Measurements from ENCODE around the gene TGFBI. TPM values are rescaled to one million over a fixed set of nuclear protein-coding genes. Genes with fewer than 3 reads are reported as not detected.
"Not testable (repeated sequence)": the region's sequence is repeated elsewhere in the genome, so short reads cannot be mapped to it uniquely, and the experiment has no call there.

TGFBI gene
- total RNA-seq, 1 experiment from 2014 or later: 142 TPM

DNA sequence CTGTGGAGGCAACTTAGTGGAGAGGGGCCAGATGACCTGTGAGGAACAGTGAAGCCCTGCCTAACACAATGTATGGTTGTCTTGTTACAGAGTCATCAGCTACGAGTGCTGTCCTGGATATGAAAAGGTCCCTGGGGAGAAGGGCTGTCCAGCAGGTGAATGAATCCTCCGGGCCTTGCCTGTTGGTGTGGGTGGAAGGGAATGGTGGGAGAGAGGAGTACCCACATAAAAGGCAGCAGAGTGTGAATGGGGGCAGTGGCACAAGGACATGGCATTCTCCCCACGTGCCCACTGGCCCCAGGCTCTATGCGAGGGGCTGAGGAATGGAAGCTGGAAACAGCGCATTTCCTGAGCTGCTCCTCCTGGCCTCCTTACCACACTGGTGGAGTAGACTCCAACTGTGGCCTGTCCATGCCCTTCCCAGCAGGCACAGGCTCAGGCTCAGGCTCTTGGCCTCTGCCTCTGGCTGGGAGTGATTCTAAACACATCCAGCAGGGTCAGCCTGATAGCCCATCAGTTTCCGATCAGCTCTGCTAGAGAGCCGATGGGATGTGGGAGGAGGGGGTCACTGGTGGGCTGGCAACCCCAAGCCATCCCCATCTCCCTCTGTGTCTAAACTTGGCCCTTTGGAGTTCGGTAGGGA lies 15.3 kb downstream of the TGFBI start:
- Mint-ChIP-seq H3K4me1 (ENCODE audit: low read depth, unreplicated experiment) (no peaks in the 10 kb centered on the region), H3K36me3 (ENCODE audit: insufficient read depth, unreplicated experiment) (peaks cover 5% of the 10 kb centered on the region), H3K4me3 (ENCODE audit: unreplicated experiment) (no peak overlapping the region), H3K27me3 (ENCODE audit: insufficient read depth, unreplicated experiment) (no peaks in the 10 kb centered on the region), H3K27ac (ENCODE audit: unreplicated experiment) (no peak overlapping the region), H3K9me3 (ENCODE audit: unreplicated experiment) (no peaks in the 10 kb centered on the region)
- Histone ChIP-seq H3K4me3 (ENCODE audit: low read depth, low read length) (no peak overlapping the region), H3K9me3 (no peaks in the 10 kb centered on the region), H3K36me3 (ENCODE audit: control insufficient read depth, insufficient read depth, low read length) (no peaks in the 10 kb centered on the region), H3K27me3 (replicated peaks; ENCODE audit: control insufficient read depth, insufficient read depth, low read length) (no peaks in the 10 kb centered on the region), H3K4me1 (no peaks in the 10 kb centered on the region)
- intact Hi-C loops (cut with micrococcal nuclease; ENCODE audit: unreplicated experiment): no loop called here
- CTCF ChIA-PET: interaction anchor here (0.6 kb wide), 1 partner anchor 170 kb away, joined by 3 read pairs; no protein-coding TSS in a partner anchor
- POLR2A ChIA-PET: no interaction called here
- BruUV-seq (replicated peaks): no TSS peak
- TF ChIP-seq, protein P1, sequence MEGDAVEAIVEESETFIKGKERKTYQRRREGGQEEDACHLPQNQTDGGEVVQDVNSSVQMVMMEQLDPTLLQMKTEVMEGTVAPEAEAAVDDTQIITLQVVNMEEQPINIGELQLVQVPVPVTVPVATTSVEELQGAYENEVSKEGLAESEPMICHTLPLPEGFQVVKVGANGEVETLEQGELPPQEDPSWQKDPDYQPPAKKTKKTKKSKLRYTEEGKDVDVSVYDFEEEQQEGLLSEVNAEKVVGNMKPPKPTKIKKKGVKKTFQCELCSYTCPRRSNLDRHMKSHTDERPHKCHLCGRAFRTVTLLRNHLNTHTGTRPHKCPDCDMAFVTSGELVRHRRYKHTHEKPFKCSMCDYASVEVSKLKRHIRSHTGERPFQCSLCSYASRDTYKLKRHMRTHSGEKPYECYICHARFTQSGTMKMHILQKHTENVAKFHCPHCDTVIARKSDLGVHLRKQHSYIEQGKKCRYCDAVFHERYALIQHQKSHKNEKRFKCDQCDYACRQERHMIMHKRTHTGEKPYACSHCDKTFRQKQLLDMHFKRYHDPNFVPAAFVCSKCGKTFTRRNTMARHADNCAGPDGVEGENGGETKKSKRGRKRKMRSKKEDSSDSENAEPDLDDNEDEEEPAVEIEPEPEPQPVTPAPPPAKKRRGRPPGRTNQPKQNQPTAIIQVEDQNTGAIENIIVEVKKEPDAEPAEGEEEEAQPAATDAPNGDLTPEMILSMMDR (IDR thresholded peaks at IDR 0.05; ENCODE audit: insufficient read depth in 1 of 2, low read depth in 1 of 2, low read length in 1 of 2, severe bottlenecking in 1 of 2, unreplicated experiment in 1 of 2): no peak
- DNase-seq: no peak

DNA sequence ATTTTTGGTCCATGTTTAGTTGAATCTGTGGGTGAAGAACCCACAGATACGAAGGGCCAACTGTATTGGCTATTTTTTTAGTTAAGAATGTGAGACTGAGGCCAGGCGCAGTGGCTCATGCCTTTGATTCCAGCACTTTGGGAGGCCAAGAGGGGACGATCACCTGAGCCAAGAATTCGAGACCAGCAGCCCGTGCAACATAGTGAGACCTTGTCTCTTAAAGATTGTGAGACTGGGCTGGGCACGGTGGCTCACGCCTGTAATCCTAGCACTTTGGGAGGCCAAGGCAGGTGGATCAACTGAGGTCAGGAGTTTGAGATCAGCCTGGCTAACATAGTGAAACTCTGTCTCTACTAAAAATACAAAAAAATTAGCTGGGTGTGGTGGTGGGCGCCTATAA lies 16.2 kb downstream of the TGFBI start:
- intact Hi-C loops (cut with micrococcal nuclease; ENCODE audit: unreplicated experiment); H3K36me3 ChIP-seq (ENCODE audit: control insufficient read depth, insufficient read depth, low read length); POLR2A ChIA-PET; H3K27me3 Mint-ChIP-seq (ENCODE audit: insufficient read depth, unreplicated experiment); H3K4me1 ChIP-seq; BruUV-seq (replicated peaks); H3K27ac Mint-ChIP-seq (ENCODE audit: unreplicated experiment); DNase-seq; H3K9me3 ChIP-seq; CTCF ChIA-PET; H3K4me3 ChIP-seq (ENCODE audit: low read depth, low read length); H3K4me1 Mint-ChIP-seq (ENCODE audit: low read depth, unreplicated experiment); H3K9me3 Mint-ChIP-seq (ENCODE audit: unreplicated experiment); H3K27me3 ChIP-seq (replicated peaks; ENCODE audit: control insufficient read depth, insufficient read depth, low read length); H3K4me3 Mint-ChIP-seq (ENCODE audit: unreplicated experiment); H3K36me3 Mint-ChIP-seq (ENCODE audit: insufficient read depth, unreplicated experiment): not testable (repeated sequence)

DNA sequence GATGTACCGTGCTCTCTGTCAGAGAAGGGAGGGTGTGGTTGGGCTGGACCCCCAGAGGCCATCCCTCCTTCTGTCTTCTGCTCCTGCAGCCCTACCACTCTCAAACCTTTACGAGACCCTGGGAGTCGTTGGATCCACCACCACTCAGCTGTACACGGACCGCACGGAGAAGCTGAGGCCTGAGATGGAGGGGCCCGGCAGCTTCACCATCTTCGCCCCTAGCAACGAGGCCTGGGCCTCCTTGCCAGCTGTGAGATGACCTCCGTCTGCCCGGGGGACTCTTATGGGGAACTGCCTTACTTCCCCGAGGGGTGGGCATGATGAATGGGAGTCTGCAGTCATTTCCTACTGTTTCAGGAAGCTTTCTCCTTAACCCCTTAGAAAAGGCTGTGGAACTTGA lies 17.5 kb downstream of the TGFBI start:
- peaks cover 6% of the 10 kb centered on the region for H3K36me3 Mint-ChIP-seq (ENCODE audit: insufficient read depth, unreplicated experiment)
- no peaks in the 10 kb centered on the region for H3K27me3 Mint-ChIP-seq (ENCODE audit: insufficient read depth, unreplicated experiment)
- no peak for DNase-seq
- POLR2A ChIA-PET: no interaction called here
- intact Hi-C loops (cut with micrococcal nuclease; ENCODE audit: unreplicated experiment): no loop called here
- no peak overlapping the region for H3K4me3 Mint-ChIP-seq (ENCODE audit: unreplicated experiment)
- no peak overlapping the region for H3K27ac Mint-ChIP-seq (ENCODE audit: unreplicated experiment)
- H3K9me3 Mint-ChIP-seq (ENCODE audit: unreplicated experiment): no peaks in the 10 kb centered on the region
- no peaks in the 10 kb centered on the region for H3K27me3 ChIP-seq (replicated peaks; ENCODE audit: control insufficient read depth, insufficient read depth, low read length)
- no peaks in the 10 kb centered on the region for H3K4me1 ChIP-seq
- no peaks in the 10 kb centered on the region for H3K4me1 Mint-ChIP-seq (ENCODE audit: low read depth, unreplicated experiment)
- TF ChIP-seq, protein P1 (IDR thresholded peaks at IDR 0.05; ENCODE audit: insufficient read depth in 1 of 2, low read depth in 1 of 2, low read length in 1 of 2, severe bottlenecking in 1 of 2, unreplicated experiment in 1 of 2): no peak
- CTCF ChIA-PET: no interaction called here
- no peaks in the 10 kb centered on the region for H3K36me3 ChIP-seq (ENCODE audit: control insufficient read depth, insufficient read depth, low read length)
- no peaks in the 10 kb centered on the region for H3K9me3 ChIP-seq
- no peak overlapping the region for H3K4me3 ChIP-seq (ENCODE audit: low read depth, low read length)
- BruUV-seq (replicated peaks): no TSS peak

DNA sequence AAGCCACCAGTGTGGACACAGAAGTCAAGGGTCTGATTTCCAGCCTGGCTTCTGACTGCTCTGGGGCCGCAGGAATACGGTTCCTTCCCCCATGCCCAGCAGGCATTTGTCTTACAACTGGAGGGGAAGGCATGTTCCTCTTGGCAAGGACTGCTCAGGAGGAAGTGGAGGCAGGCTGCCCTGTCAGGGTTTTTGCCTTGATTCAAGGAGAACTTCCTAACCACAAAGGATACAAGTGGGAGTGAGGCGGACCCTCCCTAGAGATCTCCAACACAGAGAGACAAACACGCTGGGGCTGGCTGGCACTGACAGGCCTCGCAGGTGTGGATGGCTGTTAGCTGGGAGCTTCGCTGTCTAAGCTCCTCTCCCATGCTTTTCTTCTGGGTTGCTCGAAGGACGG lies 19.1 kb downstream of the TGFBI start:
- TF ChIP-seq, protein P1 (IDR thresholded peaks at IDR 0.05; ENCODE audit: insufficient read depth in 1 of 2, low read depth in 1 of 2, low read length in 1 of 2, severe bottlenecking in 1 of 2, unreplicated experiment in 1 of 2): no peak
- DNase-seq: no peak
- Histone ChIP-seq H3K4me1 (peaks cover 15% of the 10 kb centered on the region), H3K36me3 (ENCODE audit: control insufficient read depth, insufficient read depth, low read length) (no peaks in the 10 kb centered on the region), H3K4me3 (ENCODE audit: low read depth, low read length) (no peak overlapping the region), H3K9me3 (no peaks in the 10 kb centered on the region), H3K27me3 (replicated peaks; ENCODE audit: control insufficient read depth, insufficient read depth, low read length) (no peaks in the 10 kb centered on the region)
- intact Hi-C loops (cut with micrococcal nuclease; ENCODE audit: unreplicated experiment): no loop called here
- Mint-ChIP-seq H3K4me3 (ENCODE audit: unreplicated experiment) (no peak overlapping the region), H3K4me1 (ENCODE audit: low read depth, unreplicated experiment) (no peaks in the 10 kb centered on the region), H3K9me3 (ENCODE audit: unreplicated experiment) (no peaks in the 10 kb centered on the region), H3K27ac (ENCODE audit: unreplicated experiment) (peak overlapping the region; percentile 2), H3K36me3 (ENCODE audit: insufficient read depth, unreplicated experiment) (peaks cover 6% of the 10 kb centered on the region), H3K27me3 (ENCODE audit: insufficient read depth, unreplicated experiment) (no peaks in the 10 kb centered on the region)
- CTCF ChIA-PET: no interaction called here
- BruUV-seq (replicated peaks): no TSS peak
- POLR2A ChIA-PET: no interaction called here
